Melanocyte of skin (primary cell): ENCODE data around the gene CYB561A3. TPM values are rescaled to one million over a fixed set of nuclear protein-coding genes. Genes with fewer than 3 reads are reported as not detected.

Source experiments
- total RNA-seq, 2 donors: library from RNA; depleted of rRNA; stranded (reverse); fragments of >200 nt; gene quantifications; 2 replicates each; pipeline ENCODE4 v1.2.3, GENCODE V29; 2012

Gene CYB561A3, protein sequence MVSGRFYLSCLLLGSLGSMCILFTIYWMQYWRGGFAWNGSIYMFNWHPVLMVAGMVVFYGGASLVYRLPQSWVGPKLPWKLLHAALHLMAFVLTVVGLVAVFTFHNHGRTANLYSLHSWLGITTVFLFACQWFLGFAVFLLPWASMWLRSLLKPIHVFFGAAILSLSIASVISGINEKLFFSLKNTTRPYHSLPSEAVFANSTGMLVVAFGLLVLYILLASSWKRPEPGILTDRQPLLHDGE
- total RNA-seq: 100 to 1,000 TPM; 198 to 918 TPM

GRCh38 chr11:61361741-61362541 is at the start of gene CYB561A3, which contains the start of gene TMEM138:
Gene CYB561A3, minus strand, starts transcription at chr11:61361882. Its CDS starts 5,169 bp downstream, at chr11:61356713.
Gene TMEM138, plus strand, starts transcription at chr11:61362374. Its CDS starts 2,017 bp downstream, at chr11:61364391.

GRCh38 chr11:61332797-61333549 is 28.7 kb downstream of the CYB561A3 start, which contains the start of the genes DDB1 and TKFC:
Gene DDB1, minus strand, starts transcription at chr11:61333105. Its CDS starts 137 bp downstream, at chr11:61332968.
Gene TKFC, plus strand, starts transcription at chr11:61333228. Its CDS starts 1,501 bp downstream, at chr11:61334729.

Other genes with a start within 250 kb of the CYB561A3 start
- gene VPS37C, start 200.5 kb downstream of the CYB561A3 start, total RNA-seq: 10 to 100 TPM; 11.3 to 12.7 TPM
- gene PGA3, start 158.4 kb downstream of the CYB561A3 start, total RNA-seq: not detected
- gene PGA4, start 139.5 kb downstream of the CYB561A3 start, total RNA-seq: not detected
- not detected for gene PGA5, start 120.7 kb downstream of the CYB561A3 start, total RNA-seq
- under 1 TPM; 0.33 to 0.69 TPM for gene VWCE, start 66.6 kb downstream of the CYB561A3 start, total RNA-seq
- gene DDB1, start 28.8 kb downstream of the CYB561A3 start, total RNA-seq: 100 to 1,000 TPM; 208 to 223 TPM
- 10 to 100 TPM; 12.3 to 13.1 TPM for gene TKFC, start 28.7 kb downstream of the CYB561A3 start, total RNA-seq
- gene TMEM138, start 492 bp upstream of the CYB561A3 start, total RNA-seq: 100 to 1,000 TPM; 127 to 164 TPM
- 1 to 10 TPM; 3.1 to 5.0 TPM for gene TMEM216, start 30.7 kb upstream of the CYB561A3 start, total RNA-seq
- 10 to 100 TPM; 25.5 to 29.6 TPM for gene CPSF7, start 68.1 kb upstream of the CYB561A3 start, total RNA-seq
- 10 to 100 TPM; 36.5 to 40.6 TPM for gene SDHAF2, start 68.2 kb upstream of the CYB561A3 start, total RNA-seq
- gene LRRC10B, start 146.9 kb upstream of the CYB561A3 start, total RNA-seq: under 1 TPM; under 0.01 to 0.33 TPM
- gene SYT7, start 219.2 kb upstream of the CYB561A3 start, total RNA-seq: under 1 TPM; under 0.01 to 0.67 TPM